A673 (cell line): ENCODE measurements around the gene PIGH. TPM values are rescaled to one million over a fixed set of nuclear protein-coding genes. Genes with fewer than 3 reads are reported as not detected.

Experiments
- BruUV-seq: library from RNA; stranded (reverse); fragments of 400-500 nt; replicated peaks from 2 replicates; lab custom pipeline; 2021; lab: Mats Ljungman, UMichigan
- CTCF ChIA-PET: fragments of 300-600 bp; sonication (Branson Sonifier 250); formaldehyde crosslinking; loops from one replicate; lab custom pipeline; 2022; ENCODE audit warnings: antibody characterized with exemption; lab: Charles Lee
- POLR2A ChIA-PET: fragments of 300-600 bp; sonication (Branson Sonifier 250); formaldehyde crosslinking; loops from one replicate; lab custom pipeline; 2022; ENCODE audit warnings: antibody characterized with exemption; ENCODE audit not compliant: low non-redundant PET; lab: Charles Lee
- DNase-seq: peaks from one replicate; pipeline ENCODE4 v3.0.0-alpha.2; 2015; ENCODE audit warnings: low spot score
- H3K27ac ChIP-seq: fragments of 200-600 bp; sonication (generic); 2 replicates; pipeline ENCODE4 v1.5.1; 2016; ENCODE audit warnings: mixed run types, low read depth, mild to moderate bottlenecking, mixed read lengths, antibody characterized with exemption, low read length; ENCODE audit not compliant: poor library complexity, severe bottlenecking
- H3K27me3 ChIP-seq: fragments of 200-600 bp; sonication (generic); replicated peaks from 2 replicates; pipeline ENCODE4 v1.6.1; 2017; ENCODE audit warnings: mixed run types, low read depth, mild to moderate bottlenecking, mixed read lengths, antibody characterized with exemption, low read length; ENCODE audit not compliant: insufficient read depth, poor library complexity
- H3K36me3 ChIP-seq: fragments of 200-600 bp; sonication (generic); 2 replicates; pipeline ENCODE4 v1.6.1; 2016; ENCODE audit warnings: mixed run types, mild to moderate bottlenecking, mixed read lengths, antibody characterized with exemption, low read length; ENCODE audit not compliant: insufficient read depth, poor library complexity, severe bottlenecking
- H3K4me1 ChIP-seq: fragments of 200-600 bp; sonication (generic); 2 replicates; pipeline ENCODE4 v1.6.1; 2017; ENCODE audit warnings: mixed run types, mild to moderate bottlenecking, mixed read lengths, antibody characterized with exemption, low read length; ENCODE audit not compliant: insufficient read depth, poor library complexity, severe bottlenecking
- H3K4me3 ChIP-seq: fragments of 200-600 bp; sonication (generic); 2 replicates; pipeline ENCODE4 v1.5.1; 2016; ENCODE audit warnings: low read depth, mixed run types, mild to moderate bottlenecking, mixed read lengths, low read length; ENCODE audit not compliant: poor library complexity, severe bottlenecking
- H3K9me3 ChIP-seq: fragments of 200-600 bp; sonication (generic); 2 replicates; pipeline ENCODE4 v1.6.1; 2016; ENCODE audit warnings: mixed run types, low read depth, mild to moderate bottlenecking, mixed read lengths, antibody characterized with exemption, low read length; ENCODE audit not compliant: poor library complexity, severe bottlenecking
- CTCF ChIP-seq: fragments of 300-800, 200-600 bp; sonication (generic); conservative IDR thresholded peaks from 2 replicates; pipeline ENCODE4 v1.5.1; 2017; ENCODE audit warnings: low read depth, mild to moderate bottlenecking, antibody characterized with exemption, low read length, moderate library complexity, mixed read lengths
- EZH2 ChIP-seq: fragments of 200-600 bp; sonication (generic); IDR thresholded peaks from 2 replicates; pipeline ENCODE4 v1.6.1; 2017; ENCODE audit warnings: borderline replicate concordance, low read depth, mild to moderate bottlenecking, mixed read lengths, antibody characterized with exemption, low read length; ENCODE audit not compliant: poor library complexity, severe bottlenecking
- intact Hi-C: fragments of 100-400 bp; cut with micrococcal nuclease; formaldehyde crosslinking; loops from one replicate; pipeline ENCODE4 v1.10.0; 2022; ENCODE audit not compliant: unreplicated experiment
- total RNA-seq: library from RNA; stranded (reverse); gene quantifications from 2 replicates; pipeline ENCODE4 v1.2.3, GENCODE V29; 2021

Gene PIGH
- total RNA-seq, 1 experiment from 2014 or later = 25.7 TPM

GRCh38 chr14:67569011-67569650 lies 30.9 kb downstream of the PIGH start:
- H3K4me3 ChIP-seq = no peak overlapping the region
- CTCF ChIA-PET = no interaction called here
- intact Hi-C loops = no loop called here
- H3K27me3 ChIP-seq = no peaks in the 10 kb centered on the region
- H3K27ac ChIP-seq = no peak overlapping the region
- BruUV-seq = no TSS peak
- no peaks in the 10 kb centered on the region for H3K4me1 ChIP-seq
- no peak for TF ChIP-seq EZH2
- no peak for TF ChIP-seq CTCF
- POLR2A ChIA-PET = no interaction called here
- no peak for DNase-seq
- no peaks in the 10 kb centered on the region for H3K36me3 ChIP-seq
- no peaks in the 10 kb centered on the region for H3K9me3 ChIP-seq

GRCh38 chr14:67567654-67568053 lies 32.4 kb downstream of the PIGH start:
- no peak for DNase-seq
- ChIA-PET POLR2A (no interaction called here), CTCF (no interaction called here)
- no peak overlapping the region for H3K27ac ChIP-seq
- H3K9me3 ChIP-seq = no peaks in the 10 kb centered on the region
- H3K4me3 ChIP-seq = no peak overlapping the region
- no TSS peak for BruUV-seq
- intact Hi-C loops = no loop called here
- no peaks in the 10 kb centered on the region for H3K4me1 ChIP-seq
- no peaks in the 10 kb centered on the region for H3K36me3 ChIP-seq
- TF ChIP-seq EZH2 (no peak), CTCF (no peak)
- no peaks in the 10 kb centered on the region for H3K27me3 ChIP-seq

GRCh38 chr14:67566908-67567307 lies 33.2 kb downstream of the PIGH start:
- Histone ChIP-seq H3K27ac (no peak overlapping the region), H3K4me3 (no peak overlapping the region), H3K36me3 (no peaks in the 10 kb centered on the region), H3K27me3 (no peaks in the 10 kb centered on the region), H3K4me1 (no peaks in the 10 kb centered on the region), H3K9me3 (no peaks in the 10 kb centered on the region)
- TF ChIP-seq EZH2 (no peak), CTCF (no peak)
- ChIA-PET POLR2A (interaction anchor here (0.6 kb wide), 1 partner anchor 12 kb away, joined by 3 read pairs; no protein-coding TSS in a partner anchor), CTCF (no interaction called here)
- BruUV-seq = no TSS peak
- intact Hi-C loops = no loop called here
- no peak for DNase-seq
